HEK293T (cell line): ENCODE measurements around the gene HNRNPH1.
"Not testable (repeated sequence)": the region's sequence is repeated elsewhere in the genome, so short reads cannot be mapped to it uniquely, and the experiment has no call there.

Experiments
- ELF4 ChIP-seq: fragments of 450-650 bp; IDR thresholded peaks from 2 replicates; pipeline ENCODE4 v1.6.1; 2017; ENCODE audit warnings: antibody characterized with exemption
- FOXA1 ChIP-seq: fragments of 450-650 bp; IDR thresholded peaks from 2 replicates; pipeline ENCODE4 v1.6.1; 2016; ENCODE audit warnings: mild to moderate bottlenecking
- FOXM1 ChIP-seq: fragments of 450-650 bp; IDR thresholded peaks from 2 replicates; pipeline ENCODE4 v1.6.1; 2017; ENCODE audit warnings: mild to moderate bottlenecking, borderline replicate concordance
- HDGF ChIP-seq: fragments of 450-650 bp; IDR thresholded peaks from 2 replicates; pipeline ENCODE4 v1.6.1; 2017; ENCODE audit warnings: antibody characterized with exemption, borderline replicate concordance
- L3MBTL2 ChIP-seq: fragments of 450-650 bp; conservative IDR thresholded peaks from 2 replicates; pipeline ENCODE4 v1.6.1; 2016; ENCODE audit warnings: mild to moderate bottlenecking
- NFRKB ChIP-seq: fragments of 450-650 bp; IDR thresholded peaks from 2 replicates; pipeline ENCODE4 v1.6.1; 2016; ENCODE audit warnings: mild to moderate bottlenecking, moderate library complexity
- SUZ12 ChIP-seq: fragments of 450-650 bp; IDR thresholded peaks from 2 replicates; pipeline ENCODE4 v1.6.1; 2016; ENCODE audit warnings: mild to moderate bottlenecking
- TARDBP ChIP-seq: fragments of 450-650 bp; IDR thresholded peaks from 2 replicates; pipeline ENCODE4 v1.6.1; 2016
- TF ChIP-seq, protein P1 (sequence below): fragments of 450-650 bp; IDR thresholded peaks from 2 replicates; pipeline ENCODE4 v1.6.1; 2016

DNA sequence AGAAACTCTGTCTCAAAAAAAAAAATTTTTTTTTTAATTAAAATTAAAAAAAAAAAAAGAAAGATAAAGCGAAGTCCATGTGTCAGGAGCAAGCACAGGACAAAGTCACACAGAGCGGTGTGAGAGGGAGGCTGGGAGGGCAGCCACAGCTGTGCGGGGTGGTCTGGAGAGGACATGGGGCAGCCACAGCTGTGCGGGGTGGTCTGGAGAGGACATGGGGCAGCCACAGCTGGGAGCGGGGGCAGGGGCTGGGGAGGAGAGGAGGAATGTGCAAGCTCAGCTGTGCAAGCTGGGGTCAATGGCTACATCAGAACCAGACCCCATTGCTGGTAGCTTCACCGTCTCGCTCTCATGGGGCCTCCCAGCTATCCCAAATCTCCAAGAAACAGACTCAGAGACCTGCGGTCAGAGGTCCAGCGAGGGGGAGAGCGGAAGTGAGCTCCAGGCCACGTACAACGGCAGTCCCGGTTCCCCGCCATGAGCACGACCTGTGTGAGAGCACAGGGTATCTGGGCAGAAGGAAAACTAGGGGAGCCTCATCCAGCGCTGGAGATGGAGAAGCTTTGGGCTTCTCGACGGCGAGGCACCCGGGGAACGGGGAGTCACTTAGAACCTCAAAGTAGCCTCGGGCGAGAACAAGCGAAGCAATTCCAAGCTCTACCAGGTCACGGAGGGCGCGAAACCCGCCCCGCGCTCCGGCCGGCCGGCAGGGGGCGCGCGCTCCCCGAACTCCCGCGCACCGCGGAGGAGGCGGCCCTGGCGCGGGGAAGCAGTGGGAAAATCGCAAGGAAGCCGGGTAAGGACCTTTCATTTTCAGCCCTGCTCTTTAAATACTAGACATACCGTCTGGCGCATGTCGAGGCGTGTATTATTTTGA is 34.1 kb upstream of the HNRNPH1 start:
- TF ChIP-seq NFRKB, TARDBP, FOXA1, SUZ12, L3MBTL2, HDGF, ELF4, FOXM1: not testable (repeated sequence)
- TF ChIP-seq, protein P1, sequence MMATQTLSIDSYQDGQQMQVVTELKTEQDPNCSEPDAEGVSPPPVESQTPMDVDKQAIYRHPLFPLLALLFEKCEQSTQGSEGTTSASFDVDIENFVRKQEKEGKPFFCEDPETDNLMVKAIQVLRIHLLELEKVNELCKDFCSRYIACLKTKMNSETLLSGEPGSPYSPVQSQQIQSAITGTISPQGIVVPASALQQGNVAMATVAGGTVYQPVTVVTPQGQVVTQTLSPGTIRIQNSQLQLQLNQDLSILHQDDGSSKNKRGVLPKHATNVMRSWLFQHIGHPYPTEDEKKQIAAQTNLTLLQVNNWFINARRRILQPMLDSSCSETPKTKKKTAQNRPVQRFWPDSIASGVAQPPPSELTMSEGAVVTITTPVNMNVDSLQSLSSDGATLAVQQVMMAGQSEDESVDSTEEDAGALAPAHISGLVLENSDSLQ: not testable (repeated sequence)
